Right atrium auricular region (tissue), 2 donors: ENCODE measurements around the gene PPIB. TPM values are rescaled to one million over a fixed set of nuclear protein-coding genes. Genes with fewer than 3 reads are reported as not detected.

ENCODE experiments used
- total RNA-seq, 2 donors: library from RNA; depleted of rRNA; stranded (reverse); fragments of >200 nt; gene quantifications; one replicate each; pipeline ENCODE4 v1.1.0, GENCODE V29; 2016

PPIB gene
- total RNA-seq, 2 donors from 2014 or later, result 139 to 189 TPM

Other genes starting within 250 kb of the PPIB start
- gene DAPK2, start 116.5 kb downstream of the PPIB start, total RNA-seq, result 10 to 100 TPM; 28.8 to 57.6 TPM
- gene CIAO2A, start 69.2 kb downstream of the PPIB start, total RNA-seq, result 10 to 100 TPM; 43.6 to 73.7 TPM
- 10 to 100 TPM; 44.8 to 57.1 TPM for gene SNX1, start 67.0 kb downstream of the PPIB start, total RNA-seq
- gene SNX22, start 11.3 kb downstream of the PPIB start, total RNA-seq, result 10 to 100 TPM; 11.9 to 12.4 TPM
- 1 to 10 TPM; 3.5 to 4.8 TPM for gene CSNK1G1, start 193.2 kb upstream of the PPIB start, total RNA-seq
- not detected for gene PCLAF, start 218.4 kb upstream of the PPIB start, total RNA-seq
- gene TRIP4, start 224.8 kb upstream of the PPIB start, total RNA-seq, result 1 to 10 TPM; 7.8 to 8.7 TPM